Stimulated activated CD8-positive, alpha-beta memory T cell treated with anti-CD3 and anti-CD28 coated beads, Interleukin-12 subunit alpha, Interleukin-12 subunit beta, amount 100 ng/mL, for 1 hour (primary cell): ENCODE results near the gene AFTPH.

Experiments
- DNase-seq: peaks from one replicate; pipeline ENCODE4 v3.0.0-alpha.2; 2020; ENCODE audit warnings: low read depth

The AFTPH gene

DNA sequence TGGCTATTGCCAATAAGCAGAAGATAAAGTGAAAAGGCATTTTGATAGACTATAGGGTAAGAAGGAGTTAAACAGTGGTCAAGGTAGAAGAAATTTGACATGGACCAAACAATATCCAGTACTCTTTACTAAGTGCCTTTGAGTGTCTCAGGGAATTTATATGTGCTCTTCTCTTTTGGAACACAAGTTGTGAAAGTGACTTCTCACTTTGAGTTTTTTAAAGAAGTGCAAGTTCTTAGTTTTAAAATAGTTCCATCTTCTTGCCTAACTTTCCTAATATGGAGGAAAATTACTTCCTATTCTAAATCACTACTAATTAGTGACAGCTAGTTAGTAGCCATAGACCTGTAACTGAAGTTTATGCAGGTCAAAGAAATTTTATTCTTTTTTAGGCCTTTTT lies 63.4 kb downstream of the AFTPH start:
- no peak for DNase-seq

DNA sequence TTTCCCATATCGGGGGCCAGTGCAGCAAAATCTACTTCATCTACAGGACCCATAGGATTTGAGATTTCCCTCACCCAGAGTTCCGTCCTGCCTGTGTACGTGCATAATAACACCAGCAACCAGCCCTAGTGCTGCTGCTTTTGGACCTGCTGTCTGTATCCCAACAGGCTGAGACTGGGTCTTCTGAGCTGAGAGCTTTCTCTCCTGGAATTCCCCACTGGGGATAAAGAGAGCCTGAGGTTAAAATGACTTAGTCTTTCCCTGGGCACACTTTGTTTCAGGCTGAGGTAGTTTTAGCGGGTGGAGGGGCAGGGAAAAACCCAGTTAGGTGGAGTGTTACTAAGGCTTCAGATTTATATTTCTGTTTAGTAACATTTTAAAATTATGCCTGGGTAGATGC lies 67.1 kb downstream of the AFTPH start:
- DNase-seq = no peak

GRCh38 chr2:64593035-64593655 lies 69.0 kb downstream of the AFTPH start:
- DNase-seq = no peak

DNA sequence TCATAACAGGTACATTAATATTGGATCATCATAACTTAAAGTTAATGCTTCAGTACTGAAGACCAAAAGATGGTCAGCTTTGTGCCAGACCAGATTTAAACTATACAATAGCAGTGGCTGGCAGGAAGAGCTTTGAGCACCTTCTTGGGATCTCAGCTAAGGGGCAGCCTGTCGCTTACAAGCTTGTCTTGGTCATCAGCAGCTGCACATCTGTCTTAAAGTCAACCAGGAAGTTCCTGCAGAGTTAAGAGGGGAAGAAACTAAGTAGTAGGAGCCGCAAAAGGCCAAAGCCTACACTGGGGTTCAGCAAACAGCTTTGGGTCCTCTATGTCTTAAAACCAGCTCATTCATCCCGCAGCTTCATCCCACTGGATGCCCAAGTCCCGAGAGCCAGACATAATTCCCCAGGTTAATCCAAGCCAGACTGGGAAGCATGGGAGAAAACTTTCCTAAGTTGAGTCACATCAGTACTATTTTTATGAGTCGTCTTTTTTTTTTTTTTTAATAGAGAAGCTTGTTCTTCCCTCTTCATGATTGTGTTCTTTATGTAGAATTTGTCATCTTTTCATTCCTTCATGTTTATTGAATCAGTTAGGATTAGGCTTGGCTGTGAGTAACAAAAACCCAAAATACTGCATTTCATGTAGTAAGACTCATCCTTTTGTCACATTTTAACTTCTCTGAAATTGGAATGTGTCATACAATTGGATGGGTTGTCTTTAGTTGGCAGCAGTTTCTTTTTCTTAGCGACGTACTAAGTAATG lies 70.3 kb downstream of the AFTPH start:
- DNase-seq = no peak

- no peak for DNase-seq
These were observed 71.5 kb downstream of the AFTPH start for GRCh38 chr2:64595397-64596176.

DNA sequence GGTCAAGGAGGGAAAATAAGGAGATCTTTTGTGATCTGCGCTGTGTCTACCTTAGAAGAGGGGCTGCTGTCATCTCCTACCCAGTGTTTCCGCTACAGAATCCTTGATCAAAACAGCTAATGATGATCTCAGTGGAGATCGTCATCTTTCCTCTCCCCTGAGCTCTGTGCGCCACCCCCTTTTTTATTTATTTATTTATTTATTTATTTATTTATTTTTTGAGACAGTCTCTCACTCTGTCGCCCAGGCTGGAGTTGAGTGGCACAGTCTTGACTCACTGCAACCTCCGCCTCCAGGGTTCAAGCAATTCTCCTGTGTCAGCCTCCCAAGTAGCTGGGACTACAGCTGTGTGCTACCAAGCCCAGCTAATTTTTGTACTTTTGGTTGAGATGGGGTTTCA lies 74.1 kb downstream of the AFTPH start:
- no peak for DNase-seq

GRCh38 chr2:64599469-64599868 lies 75.3 kb downstream of the AFTPH start:
- no peak for DNase-seq

DNA sequence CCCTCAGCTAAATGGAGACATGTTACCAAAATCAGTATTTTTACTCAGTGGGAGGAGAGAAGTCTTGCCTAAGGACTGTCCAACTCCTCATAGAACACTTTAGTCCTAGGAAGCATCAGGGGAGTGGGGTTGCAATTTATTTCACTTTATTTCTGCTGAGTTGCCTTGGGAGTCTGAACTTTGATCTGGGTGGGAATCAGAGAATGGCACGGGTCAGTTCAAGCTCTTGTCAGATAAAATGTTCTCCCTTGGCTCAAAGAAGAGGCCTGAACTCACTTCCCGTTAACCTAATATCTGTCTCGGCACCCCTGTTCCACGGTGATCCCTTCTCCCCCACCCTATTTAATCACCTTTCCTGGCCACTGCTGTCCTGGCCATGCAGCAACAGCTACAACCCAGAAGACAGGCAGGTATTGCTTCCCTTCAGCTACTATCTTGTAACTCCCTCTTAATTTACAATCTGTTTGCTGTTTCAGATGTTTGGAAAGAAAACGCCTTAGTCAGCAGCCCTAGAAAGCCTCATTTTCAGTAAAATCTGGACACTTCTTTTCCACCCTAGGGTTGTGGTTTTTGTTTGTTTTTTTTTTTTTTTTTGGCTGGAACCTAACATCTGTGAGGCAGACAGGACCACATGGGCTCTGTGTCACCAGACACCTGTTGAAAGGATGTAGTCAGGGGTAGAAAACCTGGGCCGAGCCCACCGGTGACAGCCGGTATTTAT lies 77.1 kb downstream of the AFTPH start:
- DNase-seq = no peak

DNA sequence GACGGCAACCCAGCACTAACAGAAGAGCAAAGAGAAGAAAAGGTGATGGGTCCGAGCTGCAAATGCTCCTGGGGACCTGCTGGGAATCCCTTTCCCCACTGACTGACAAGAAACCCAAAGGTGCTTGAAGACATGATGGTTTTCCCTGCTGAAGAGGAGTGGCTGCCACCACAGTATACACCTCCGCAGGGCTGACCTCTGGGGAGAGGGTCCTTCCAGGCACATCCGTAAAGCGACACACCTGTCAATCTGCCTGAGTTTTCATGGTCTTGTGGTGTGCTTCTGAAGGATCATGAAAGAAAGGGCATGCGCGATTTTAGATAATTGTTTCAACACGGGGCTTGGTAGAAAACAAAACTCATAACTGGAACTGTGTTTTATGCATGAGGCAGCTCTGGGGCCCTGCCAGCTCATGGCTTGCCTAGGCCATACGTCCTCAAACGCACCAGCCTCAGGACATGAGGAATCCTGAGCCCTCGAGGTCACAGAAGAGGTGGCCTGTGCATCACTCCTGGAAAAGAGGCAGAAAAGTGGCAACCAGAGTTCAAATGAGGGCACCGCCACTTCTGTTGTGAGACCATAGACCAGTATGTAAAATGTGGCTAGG lies 77.8 kb downstream of the AFTPH start:
- no peak for DNase-seq

GRCh38 chr2:64602436-64602835 lies 78.3 kb downstream of the AFTPH start:
- no peak for DNase-seq

DNA sequence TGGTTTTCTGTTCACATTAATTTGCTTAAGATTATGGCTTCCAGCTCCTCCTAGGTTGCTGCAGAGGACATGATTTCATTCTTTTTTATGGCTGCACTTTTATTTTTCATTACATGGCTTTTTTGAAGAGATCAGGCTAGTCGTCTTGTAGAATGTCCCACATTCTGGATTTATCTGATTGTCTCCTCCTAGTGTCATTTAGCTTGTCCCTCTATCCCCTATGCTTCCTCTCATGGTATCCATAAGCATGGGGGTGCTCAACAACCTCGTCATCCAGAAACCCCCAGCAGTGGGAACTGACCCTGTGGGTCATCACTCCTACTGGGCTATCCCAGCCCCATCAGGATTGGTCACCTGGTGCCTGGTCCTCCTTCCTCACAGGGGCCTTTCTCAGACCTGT lies 80.0 kb downstream of the AFTPH start:
- DNase-seq = no peak

- DNase-seq = no peak
These were observed 80.9 kb downstream of the AFTPH start for GRCh38 chr2:64605026-64605471.

- no peak for DNase-seq
These were observed 81.9 kb downstream of the AFTPH start for GRCh38 chr2:64605991-64606478.

DNA sequence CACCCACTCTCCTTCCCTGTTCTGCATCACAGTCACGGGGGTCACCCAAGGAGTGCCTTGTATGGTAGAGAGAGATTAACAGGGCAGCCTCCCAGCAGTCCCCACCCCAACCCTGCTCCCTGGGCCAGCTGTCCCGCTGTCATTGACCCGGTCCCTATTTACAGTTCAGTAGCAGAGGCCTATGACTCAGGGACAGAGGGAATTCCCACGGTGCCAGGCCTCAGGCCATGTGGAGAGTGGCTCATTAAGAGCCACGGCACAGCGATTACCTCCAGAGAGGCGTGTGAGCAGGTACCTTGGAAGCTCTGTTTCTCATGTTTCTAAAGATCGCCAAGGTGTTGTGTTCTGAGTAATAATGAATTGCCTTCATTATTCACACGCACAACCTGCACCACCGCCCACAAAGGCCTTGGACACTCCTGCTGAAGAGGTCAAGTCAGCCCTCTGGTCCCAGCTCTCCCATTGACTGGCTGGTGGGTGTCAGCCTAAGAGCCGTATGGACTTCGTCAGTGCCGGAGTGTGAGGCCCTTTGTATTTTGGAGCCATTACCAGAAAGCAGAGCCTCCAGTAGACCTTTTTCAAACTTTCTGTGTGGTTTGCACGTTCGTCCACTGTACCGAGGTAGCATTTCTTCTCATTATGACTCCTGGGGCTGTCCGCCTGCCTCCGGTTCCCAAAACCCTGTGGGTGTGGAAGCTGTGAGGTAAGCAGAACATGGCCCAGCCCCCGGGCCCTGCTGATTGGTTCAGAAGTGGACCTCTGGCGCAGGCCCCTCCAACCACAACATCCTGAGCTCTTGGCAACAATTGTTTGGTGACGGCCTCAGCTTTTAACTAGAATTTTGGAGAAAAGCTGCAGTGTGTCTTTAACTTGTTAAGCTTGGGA lies 82.6 kb downstream of the AFTPH start:
- peak; percentile 66 for DNase-seq

GRCh38 chr2:64607381-64608304 lies 83.5 kb downstream of the AFTPH start:
- DNase-seq = no peak

- no peak for DNase-seq
These were observed 84.7 kb downstream of the AFTPH start for GRCh38 chr2:64608867-64609226.

- peak; percentile 17 for DNase-seq
These were observed 85.3 kb downstream of the AFTPH start for GRCh38 chr2:64609227-64609941.

- no peak for DNase-seq
These were observed 85.8 kb downstream of the AFTPH start for GRCh38 chr2:64609942-64610281.

DNA sequence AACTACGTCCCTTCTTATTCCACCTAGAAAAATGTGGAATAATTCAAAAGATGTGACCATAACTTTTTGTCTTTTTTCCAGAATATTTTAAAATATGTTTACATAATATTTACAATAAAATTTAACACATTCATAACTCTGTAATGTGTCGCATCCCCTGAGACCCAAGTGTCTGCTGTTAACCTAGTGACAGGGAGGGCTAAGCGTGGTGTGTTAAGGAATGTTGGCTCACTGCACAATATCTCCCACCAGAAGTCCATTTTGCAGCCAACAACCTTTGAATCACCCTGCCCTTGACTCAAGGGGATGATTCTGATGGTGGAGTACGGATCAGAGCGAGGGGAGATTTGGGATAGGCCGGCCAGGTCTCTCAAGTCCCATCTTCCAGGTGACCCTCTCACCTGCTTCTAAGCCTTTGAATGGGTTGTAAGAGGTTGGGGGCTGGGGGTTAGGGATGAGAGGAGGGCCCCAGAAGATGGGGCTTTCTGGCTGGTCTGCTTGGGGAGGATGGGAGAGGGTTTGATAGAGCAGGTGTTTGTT lies 86.3 kb downstream of the AFTPH start:
- DNase-seq = no peak
